Measurements from ENCODE around the gene SF1. TPM values are rescaled to one million over a fixed set of nuclear protein-coding genes. Genes with fewer than 3 reads are reported as not detected.

The SF1 gene
- total and polyA plus RNA-seq, 2 of the 4 experiments (the other 2 are of a cell fraction) = 56.8 to 88.0 TPM

DNA sequence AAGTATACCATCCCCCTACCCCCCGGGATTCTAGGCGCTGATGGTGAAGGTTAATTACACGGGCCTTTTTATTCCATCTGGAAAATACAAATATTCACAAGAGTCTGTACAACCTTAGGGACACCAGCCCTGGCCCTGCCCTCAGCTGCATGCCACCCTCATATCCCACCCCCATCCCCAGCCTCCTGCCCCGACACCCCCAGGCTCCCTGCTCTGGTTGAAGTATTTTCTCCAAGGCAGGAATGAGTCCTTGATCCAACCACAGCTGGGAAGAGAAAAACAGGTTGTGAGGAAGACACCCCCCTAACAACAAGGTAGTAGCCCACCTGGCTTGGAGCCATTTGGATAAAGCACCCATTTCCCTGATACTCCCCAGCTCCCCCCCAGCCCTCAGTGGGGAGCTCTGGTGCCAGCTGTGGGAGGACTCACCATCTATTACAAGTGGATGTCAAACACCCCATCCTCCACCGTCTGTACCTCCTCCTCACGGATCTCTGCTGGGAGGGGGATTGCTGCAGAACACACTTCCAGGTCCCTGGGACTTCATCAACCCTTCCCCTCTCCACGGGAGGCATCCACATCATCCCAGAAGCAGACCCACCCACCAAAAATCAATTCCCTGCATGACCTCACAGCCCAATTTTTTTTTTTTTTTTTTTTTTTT lies 51.3 kb downstream of the SF1 start:
- Histone ChIP-seq H4K5ac (ENCODE audit: low read depth, low read length) (no peak overlapping the region), H3K14ac (replicated peaks; ENCODE audit: low read depth, low read length) (no peak overlapping the region), H3K4me3 (ENCODE audit: insufficient read depth, low read depth, low read length) (no peak overlapping the region), H2AK9ac (replicated peaks; ENCODE audit: low read depth, low read length, poor library complexity) (no peak overlapping the region), H3K27me3 (ENCODE audit: control insufficient read depth, insufficient read depth, low read length) (peaks cover 50% of the 10 kb centered on the region), H4K20me1 (ENCODE audit: insufficient read depth, low read length) (no peaks in the 10 kb centered on the region), H2AK5ac (ENCODE audit: low read depth, low read length) (no peak overlapping the region), H3K4me2 (ENCODE audit: low read depth, low read length) (no peak overlapping the region), H3K36me3 (ENCODE audit: control insufficient read depth, insufficient read depth, low read length) (no peaks in the 10 kb centered on the region), H2AFZ (replicated peaks; ENCODE audit: low read length, poor library complexity) (no peak overlapping the region), H3K4me1 (ENCODE audit: control insufficient read depth, insufficient read depth, low read length) (no peaks in the 10 kb centered on the region), H3K4ac (ENCODE audit: low read depth, low read length) (no peak overlapping the region), H2BK15ac (ENCODE audit: low read depth, low read length) (no peak overlapping the region), H3K9ac (ENCODE audit: low read depth, low read length) (no peak overlapping the region), H4K8ac (ENCODE audit: low read depth in 2 of 2, low read length in 2 of 2) (no peak overlapping the region), H3K23ac (ENCODE audit: low read depth, low read length) (no peak overlapping the region), H3K9me1 (ENCODE audit: insufficient read depth, low read length) (no peaks in the 10 kb centered on the region), H2BK5ac (ENCODE audit: low read depth, low read length, poor library complexity, severe bottlenecking) (no peak overlapping the region), H3K9me3 (ENCODE audit: control insufficient read depth, insufficient read depth, low read length) (no peaks in the 10 kb centered on the region), H2BK20ac (ENCODE audit: low read depth, low read length) (no peak overlapping the region), H4K91ac (ENCODE audit: insufficient read depth, low read depth, low read length) (no peak overlapping the region), H3K18ac (ENCODE audit: low read depth, low read length) (no peak overlapping the region), H2BK120ac (ENCODE audit: low read depth, low read length) (no peak overlapping the region), H3K27ac (ENCODE audit: insufficient read depth, low read length) (no peak overlapping the region), H3K79me1 (ENCODE audit: low read depth in 1 of 2, low read length in 2 of 2) (no peaks in the 10 kb centered on the region), H3K56ac (ENCODE audit: extremely low read depth, insufficient read depth, low read length) (no peak overlapping the region)
- in situ Hi-C loops (cut with MboI; ENCODE audit: low sequenced_read_pairs) (no loop called here), dilution Hi-C loops (cut with HindIII; ENCODE audit: low sequenced_read_pairs, unreplicated experiment) (no loop called here), intact Hi-C loops (cut with micrococcal nuclease) (no loop called here)
- ATAC-seq (ENCODE audit: low read depth) (no peak), DNase-seq (no peak)
- TF ChIP-seq CHD1 (IDR thresholded peaks at IDR 0.05; ENCODE audit: low read depth, low read length) (no peak), ELK1 (IDR thresholded peaks at IDR 0.05; ENCODE audit: borderline replicate concordance, low read depth, low read length) (no peak)
- TF ChIP-seq, protein P1, sequence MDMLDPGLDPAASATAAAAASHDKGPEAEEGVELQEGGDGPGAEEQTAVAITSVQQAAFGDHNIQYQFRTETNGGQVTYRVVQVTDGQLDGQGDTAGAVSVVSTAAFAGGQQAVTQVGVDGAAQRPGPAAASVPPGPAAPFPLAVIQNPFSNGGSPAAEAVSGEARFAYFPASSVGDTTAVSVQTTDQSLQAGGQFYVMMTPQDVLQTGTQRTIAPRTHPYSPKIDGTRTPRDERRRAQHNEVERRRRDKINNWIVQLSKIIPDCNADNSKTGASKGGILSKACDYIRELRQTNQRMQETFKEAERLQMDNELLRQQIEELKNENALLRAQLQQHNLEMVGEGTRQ (IDR thresholded peaks at IDR 0.05; ENCODE audit: low read depth, low read length) = no peak
- no CpG with 5 or more reads among the region's 7 CpGs for WGBS, 2 experiments (ENCODE audit: extremely low coverage in 2 of 2, insufficient read length in 1 of 2)
- POLR2A ChIA-PET (ENCODE audit: unreplicated experiment) = no interaction called here
- no TSS peak for BruUV-seq (replicated peaks)
- CTCF ChIA-PET = interaction anchor here (0.7 kb wide), 1 partner anchor 67 kb away, joined by 7 read pairs; no protein-coding TSS in a partner anchor
